Measurements from ENCODE around the gene KDM6B. TPM values are rescaled to one million over a fixed set of nuclear protein-coding genes. Genes with fewer than 3 reads are reported as not detected.

The KDM6B gene
- total and polyA plus RNA-seq, 4 donors = 2.5 to 11.5 (median 3.3) TPM

- peak; percentile 87 for DNase-seq (ENCODE audit: low spot score)
- Histone ChIP-seq H3K27ac (ENCODE audit: low read depth in 1 of 2, low read length in 2 of 2) (peak overlapping the region; percentile 99 to 100), H3K4me1 (ENCODE audit: control insufficient read depth in 4 of 4, insufficient read depth in 4 of 4, low read length in 3 of 4) (peaks cover 0 to 37% (median 21%) of the 10 kb centered on the region in 4 donors), H3K27me3 (ENCODE audit: control insufficient read depth in 4 of 4, insufficient read depth in 4 of 4, low read length in 3 of 4) (no peaks in the 10 kb centered on the region), H3K9ac (ENCODE audit: low read depth in 1 of 2, low read length in 2 of 2) (peak overlapping the region; percentile 96), H3K9me3 (ENCODE audit: control insufficient read depth in 4 of 4, low read length in 3 of 4) (no peaks in the 10 kb centered on the region), H3K36me3 (ENCODE audit: control insufficient read depth in 4 of 4, insufficient read depth in 3 of 4, low read depth in 1 of 4, low read length in 3 of 4) (peaks cover 7 to 23% (median 10%) of the 10 kb centered on the region in 4 donors), H3K4me3 (ENCODE audit: low read depth in 1 of 3, low read length in 3 of 3) (peak overlapping the region; percentile 66 to 97 (median 90))
- WGBS = under 1% methylated on average over 71 of the region's 71 CpGs
- TF ChIP-seq TAF1 (conservative IDR thresholded peaks at IDR 0.05) = no peak
- no peak for TF ChIP-seq FOXA1 (IDR thresholded peaks at IDR 0.05)
- peak; percentile 64 for TF ChIP-seq YY1 (IDR thresholded peaks at IDR 0.05)
- TF ChIP-seq HNF4A (conservative IDR thresholded peaks at IDR 0.05) = no peak
- no peak for TF ChIP-seq REST (IDR thresholded peaks at IDR 0.05)
- peak in 1 of 2 donors; percentile 16 for TF ChIP-seq GABPA (IDR thresholded peaks at IDR 0.05 in 1 of 2, conservative IDR thresholded peaks at IDR 0.05 in 1 of 2)
- peak in 1 of 2 donors; percentile 44 for TF ChIP-seq RAD21 (IDR thresholded peaks at IDR 0.05)
- peak; percentile 61 to 65 for TF ChIP-seq RXRA (IDR thresholded peaks at IDR 0.05)
- peak; percentile 89 for TF ChIP-seq SP1 (IDR thresholded peaks at IDR 0.05)
- TF ChIP-seq FOXA2 (IDR thresholded peaks at IDR 0.05) = no peak
- no peak for TF ChIP-seq NR2F2 (IDR thresholded peaks at IDR 0.05)
- TF ChIP-seq ZBTB33 (IDR thresholded peaks at IDR 0.05) = no peak
- TF ChIP-seq EGR1 (IDR thresholded peaks at IDR 0.05; ENCODE audit: low read depth in 2 of 2) = peak in 1 of 2 donors; percentile 18
Measured at GRCh38 chr17:7844292-7845154, 10.5 kb downstream of the KDM6B start.

GRCh38 chr17:7845359-7846062, 11.5 kb downstream of the KDM6B start:
- Histone ChIP-seq H3K4me1 (ENCODE audit: control insufficient read depth in 4 of 4, insufficient read depth in 4 of 4, low read length in 3 of 4) (peaks cover 0 to 28% (median 19%) of the 10 kb centered on the region in 4 donors), H3K27ac (ENCODE audit: low read depth in 1 of 2, low read length in 2 of 2) (peak overlapping the region; percentile 99 to 100), H3K9me3 (ENCODE audit: control insufficient read depth in 4 of 4, low read length in 3 of 4) (no peaks in the 10 kb centered on the region), H3K36me3 (ENCODE audit: control insufficient read depth in 4 of 4, insufficient read depth in 3 of 4, low read depth in 1 of 4, low read length in 3 of 4) (peaks cover 13 to 33% (median 18%) of the 10 kb centered on the region in 4 donors), H3K27me3 (ENCODE audit: control insufficient read depth in 4 of 4, insufficient read depth in 4 of 4, low read length in 3 of 4) (no peaks in the 10 kb centered on the region), H3K9ac (ENCODE audit: low read depth in 1 of 2, low read length in 2 of 2) (peak overlapping the region in 1 of 2 donors; percentile 60), H3K4me3 (ENCODE audit: low read depth in 1 of 3, low read length in 3 of 3) (peak overlapping the region; percentile 1 to 90 (median 66))
- no peak for DNase-seq (ENCODE audit: low spot score)
- whole genome bisulfite sequencing = 86% methylated on average over 15 of the region's 15 CpGs
- no peak for TF ChIP-seq SP1 (IDR thresholded peaks at IDR 0.05)
- TF ChIP-seq ATF3 (IDR thresholded peaks at IDR 0.05) = no peak
- no peak for TF ChIP-seq NR2F2 (IDR thresholded peaks at IDR 0.05)
- TF ChIP-seq HNF4G (IDR thresholded peaks at IDR 0.05) = no peak
- no peak for TF ChIP-seq HNF4A (conservative IDR thresholded peaks at IDR 0.05)
- no peak for TF ChIP-seq REST (IDR thresholded peaks at IDR 0.05)
- TF ChIP-seq ZBTB33 (IDR thresholded peaks at IDR 0.05) = no peak
- no peak for TF ChIP-seq MAX (IDR thresholded peaks at IDR 0.05)

Measured in liver (tissue), 9 donors.